ENCODE results near the gene DEGS1.

DEGS1 gene

DNA sequence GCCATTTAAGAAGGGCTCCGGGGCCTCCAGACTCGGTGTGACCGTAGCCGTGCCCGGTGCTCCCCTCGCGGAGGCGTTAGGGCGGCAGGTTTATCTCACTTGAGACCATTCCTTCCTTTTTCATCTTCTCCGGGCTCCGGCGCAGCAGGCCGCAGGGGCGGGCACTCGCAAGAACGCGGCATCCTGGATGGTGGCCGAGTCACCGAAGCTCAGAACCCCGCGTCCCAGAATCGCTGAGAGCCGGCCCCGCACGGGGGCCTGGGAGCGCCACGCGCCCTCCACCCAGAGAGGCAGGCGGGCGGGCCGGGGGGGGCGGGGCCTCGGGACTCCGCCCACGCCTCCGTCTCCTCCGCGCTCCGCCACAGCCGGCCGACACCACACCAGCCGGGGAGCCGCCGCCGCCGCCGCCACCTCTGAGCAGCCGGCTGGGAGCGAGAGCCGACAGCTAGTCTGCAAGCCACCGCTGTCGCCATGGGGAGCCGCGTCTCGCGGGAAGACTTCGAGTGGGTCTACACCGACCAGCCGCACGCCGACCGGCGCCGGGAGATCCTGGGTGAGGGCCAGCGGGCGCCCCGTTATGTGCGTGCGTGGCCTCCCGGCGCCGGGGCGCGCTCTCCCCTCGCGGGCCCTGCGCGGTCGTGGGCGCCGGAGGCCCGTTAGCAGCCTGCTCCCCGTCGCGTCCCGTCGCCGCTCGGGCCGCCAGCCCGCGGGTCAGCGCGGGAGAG lies at the start of gene DEGS1:
TSS of gene DEGS1 (plus strand) at position 375 of the 725 bp plus-strand sequence. CDS start at position 472, 97 bp downstream.
- peak; percentile 95 for DNase-seq

DNA sequence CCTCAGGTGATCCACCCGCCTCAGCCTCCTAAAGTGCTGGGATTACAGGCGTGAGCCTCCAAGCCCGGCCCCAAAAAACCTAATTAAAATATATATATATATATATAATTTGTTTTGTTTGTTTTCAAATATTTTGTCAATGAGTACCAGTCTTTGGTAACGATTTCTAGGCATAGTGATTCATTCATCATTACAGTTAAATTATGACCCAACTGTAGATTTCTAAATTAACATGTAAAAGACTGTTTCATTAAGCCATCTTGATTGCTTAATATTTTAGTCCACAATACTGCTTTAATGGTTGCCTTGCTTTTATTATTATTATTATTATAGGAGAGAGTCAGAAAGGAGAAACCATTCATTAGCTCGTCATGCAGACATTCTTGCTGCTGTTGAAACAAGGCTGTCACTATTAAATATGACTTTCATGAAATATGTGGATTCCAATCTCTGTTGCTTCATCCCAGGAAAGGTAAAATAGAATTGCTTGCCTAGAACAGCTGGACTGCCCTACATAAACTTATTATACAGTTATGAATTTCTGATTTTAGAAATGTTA lies 49.2 kb upstream of the DEGS1 start:
- DNase-seq = no peak

DNA sequence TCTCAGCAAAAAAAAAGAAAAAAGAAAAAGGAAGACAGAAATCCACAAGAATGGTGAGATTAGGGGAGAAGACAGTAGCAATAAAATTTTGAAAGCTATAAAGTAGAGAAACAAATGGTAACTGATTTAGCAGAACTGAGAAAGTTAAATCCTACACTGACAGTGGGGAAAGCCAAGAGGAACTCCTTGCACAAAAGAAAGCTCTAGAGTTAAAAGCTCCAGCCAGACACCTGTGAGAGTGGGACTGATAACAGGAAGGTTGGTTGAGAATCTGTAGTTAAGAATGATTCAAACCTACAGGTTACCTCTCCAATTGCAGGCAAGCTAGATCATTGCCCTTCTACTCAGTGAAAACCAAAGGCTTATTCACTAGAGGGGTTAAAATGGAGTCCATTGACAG lies 45.5 kb upstream of the DEGS1 start:
- DNase-seq = no peak

DNA sequence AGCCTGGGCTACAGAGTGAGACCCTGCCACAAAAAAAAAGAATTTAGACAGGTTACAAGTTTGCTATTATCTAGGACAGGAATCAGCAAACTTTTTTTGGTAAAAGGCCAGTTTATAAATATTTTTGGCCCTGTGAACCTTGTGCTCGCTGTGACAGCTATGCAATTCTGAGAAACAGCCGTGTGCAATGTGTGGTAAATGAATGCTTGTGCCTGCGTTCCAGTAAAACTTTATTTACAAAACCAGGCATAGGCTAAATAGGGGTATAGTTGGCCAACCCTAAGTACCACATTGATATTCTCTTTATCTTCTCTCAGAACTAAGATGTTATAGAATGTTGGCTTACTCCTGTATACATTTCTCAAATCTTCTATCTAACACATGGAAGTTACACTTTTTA lies 44.8 kb upstream of the DEGS1 start:
- DNase-seq = no peak

- no peak for DNase-seq
Measured at GRCh38 chr1:224141693-224142092, 41.3 kb upstream of the DEGS1 start.

DNA sequence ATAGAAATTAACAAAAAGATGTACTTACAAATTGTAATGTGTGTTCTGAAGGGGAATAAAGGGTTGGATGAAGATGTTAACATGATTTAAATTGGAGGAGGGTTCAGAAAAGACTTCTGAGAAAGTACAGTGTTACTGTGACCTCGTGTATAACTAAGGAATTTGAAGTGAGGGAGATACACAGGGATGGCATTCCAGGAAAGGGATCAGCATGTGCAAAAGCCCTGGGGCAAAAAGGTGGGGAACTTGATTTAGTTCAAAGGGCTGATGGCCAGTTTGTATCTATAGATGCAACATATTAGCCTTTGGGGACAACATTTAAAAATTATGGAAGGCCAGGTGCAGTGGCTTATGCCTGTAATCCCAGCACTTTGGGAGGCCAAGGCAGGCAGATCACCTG lies 33.3 kb upstream of the DEGS1 start:
- DNase-seq = no peak

GRCh38 chr1:224151117-224151516 lies 31.9 kb upstream of the DEGS1 start:
- no peak for DNase-seq

- DNase-seq = no peak
Measured at GRCh38 chr1:224157316-224157715, 25.7 kb upstream of the DEGS1 start.

- DNase-seq = no peak
Measured at GRCh38 chr1:224159541-224159940, 23.5 kb upstream of the DEGS1 start.

DNA sequence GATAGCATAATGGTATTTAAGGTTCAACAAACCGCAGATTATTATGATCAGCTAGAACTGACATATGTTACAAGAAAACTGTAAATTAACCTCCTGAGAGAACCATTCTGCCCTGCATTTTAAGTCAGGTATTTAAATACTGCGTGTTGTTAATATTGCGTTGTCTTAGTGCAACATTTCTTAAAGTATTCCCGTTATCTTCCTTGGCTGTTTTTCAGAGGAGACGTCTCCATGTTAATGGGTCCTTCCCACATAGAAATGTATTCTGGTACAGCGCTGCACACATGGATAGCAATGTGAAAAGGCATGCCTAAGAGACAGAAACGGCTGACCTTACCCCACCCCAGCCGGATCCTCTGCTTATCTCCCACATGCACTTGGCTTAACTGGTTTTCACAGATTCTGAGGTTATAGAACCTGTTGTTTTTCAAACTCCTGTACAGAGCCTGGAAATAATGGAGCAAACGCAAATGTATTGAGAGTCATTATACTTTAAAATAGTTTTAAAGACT lies 22.8 kb upstream of the DEGS1 start:
- no peak for DNase-seq

- DNase-seq = no peak
Measured at GRCh38 chr1:224162768-224163167, 20.3 kb upstream of the DEGS1 start.

- DNase-seq = no peak
Measured at GRCh38 chr1:224163311-224163710, 19.7 kb upstream of the DEGS1 start.

DNA sequence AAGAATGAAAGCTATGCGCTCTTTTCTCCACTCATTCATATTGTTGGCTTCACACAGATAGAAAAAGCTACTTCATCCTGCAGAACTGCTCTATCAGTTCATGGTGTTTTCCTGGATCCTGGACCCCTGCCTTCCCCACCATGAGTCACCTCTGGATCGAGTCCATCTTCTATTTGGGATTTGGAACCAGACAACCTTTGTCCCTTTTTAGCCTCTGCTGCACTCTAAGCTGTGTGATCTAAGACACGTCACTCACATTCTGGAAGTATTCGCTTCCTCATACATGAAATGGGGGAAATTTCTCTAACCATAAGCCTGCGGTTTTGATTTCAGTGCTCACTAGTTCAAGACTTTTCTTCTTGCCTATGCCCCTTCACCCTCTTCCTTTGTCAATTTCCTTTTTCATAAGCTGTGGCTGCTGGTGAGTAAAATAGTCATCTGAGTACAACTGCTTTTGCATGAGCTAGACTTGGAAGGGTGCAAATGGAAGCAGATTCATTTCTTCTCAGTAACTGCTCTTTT lies 14.1 kb upstream of the DEGS1 start:
- no peak for DNase-seq

GRCh38 chr1:224169718-224170270 lies 13.2 kb upstream of the DEGS1 start:
- DNase-seq = no peak

GRCh38 chr1:224170343-224170742 lies 12.7 kb upstream of the DEGS1 start:
- no peak for DNase-seq

DNA sequence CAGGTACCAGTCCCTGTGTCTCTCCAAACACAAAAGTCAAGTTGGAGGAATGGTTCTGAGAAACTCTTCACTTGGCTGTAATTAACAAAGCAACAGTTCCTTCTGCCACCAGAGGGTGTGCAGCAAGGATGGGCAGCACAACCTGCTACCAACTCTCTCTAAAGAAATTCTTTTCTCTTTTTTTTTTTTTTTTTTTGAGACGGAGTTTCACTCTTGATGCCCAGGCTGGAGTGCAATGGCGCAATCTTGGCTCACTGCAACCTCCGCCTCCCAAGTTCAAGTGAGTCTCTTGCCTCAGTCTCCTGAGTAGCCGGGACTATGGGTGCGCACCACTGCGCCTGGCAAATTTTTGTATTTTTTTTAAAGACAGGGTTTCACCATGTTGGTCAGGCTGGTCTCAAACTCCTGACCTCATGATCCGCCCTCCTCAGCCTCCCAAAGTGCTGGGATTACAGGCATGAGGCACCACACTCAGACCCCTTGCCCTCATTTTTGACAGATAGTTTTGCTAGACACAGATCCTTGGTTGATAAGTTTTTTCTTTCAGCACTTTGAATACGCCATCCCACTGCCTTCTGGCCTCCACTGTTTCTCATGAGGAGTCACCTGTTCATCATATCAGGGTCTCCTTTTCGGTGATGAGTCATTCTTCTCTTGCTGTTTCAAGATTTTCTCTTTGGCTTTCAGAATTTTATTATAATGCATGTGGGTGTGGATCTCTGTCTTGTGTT lies 12.1 kb upstream of the DEGS1 start:
- no peak for DNase-seq

DNA sequence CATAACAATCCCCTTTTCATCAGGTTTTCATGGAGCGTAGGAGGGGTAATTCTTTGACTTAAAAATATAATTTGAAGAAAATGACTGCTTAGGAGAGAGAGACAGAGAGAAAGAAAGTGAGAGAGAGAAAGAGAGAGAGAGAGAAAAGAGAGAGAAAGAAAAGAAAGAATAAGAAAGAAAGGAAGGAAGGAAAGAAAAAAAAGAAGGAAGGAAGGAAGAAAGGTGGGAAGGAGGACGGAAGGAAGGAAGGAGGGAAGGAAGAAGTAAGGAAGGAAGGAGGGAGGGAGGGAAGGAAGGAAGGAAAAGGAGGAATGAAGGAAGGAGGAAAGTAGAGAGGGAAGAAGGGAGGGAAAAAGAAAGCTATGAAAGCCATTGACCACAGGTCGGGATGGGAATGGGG lies 10.8 kb upstream of the DEGS1 start:
- DNase-seq = no peak

- no peak for DNase-seq
Measured at GRCh38 chr1:224173523-224173922, 9.5 kb upstream of the DEGS1 start.

DNA sequence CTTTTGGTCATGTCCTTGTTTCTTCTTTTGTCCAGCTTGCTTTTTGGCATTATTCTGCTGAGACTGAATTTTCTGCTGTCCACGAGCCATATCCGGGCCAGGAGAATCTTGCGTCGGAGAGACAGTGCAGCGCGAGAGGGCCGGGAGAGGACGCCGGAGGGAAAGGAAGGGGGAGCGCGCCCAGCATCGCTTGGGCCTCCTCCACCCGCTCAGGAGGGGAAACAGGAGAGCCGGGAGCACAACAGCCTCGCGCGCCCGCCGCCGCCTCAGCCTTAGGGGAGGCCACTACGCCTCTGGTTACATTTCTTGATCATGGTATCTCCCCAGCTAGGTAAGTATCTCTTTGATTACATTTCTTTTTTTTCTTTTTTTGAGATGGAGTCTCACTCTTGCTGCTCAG lies 7.4 kb upstream of the DEGS1 start:
- DNase-seq = peak; percentile 33

DNA sequence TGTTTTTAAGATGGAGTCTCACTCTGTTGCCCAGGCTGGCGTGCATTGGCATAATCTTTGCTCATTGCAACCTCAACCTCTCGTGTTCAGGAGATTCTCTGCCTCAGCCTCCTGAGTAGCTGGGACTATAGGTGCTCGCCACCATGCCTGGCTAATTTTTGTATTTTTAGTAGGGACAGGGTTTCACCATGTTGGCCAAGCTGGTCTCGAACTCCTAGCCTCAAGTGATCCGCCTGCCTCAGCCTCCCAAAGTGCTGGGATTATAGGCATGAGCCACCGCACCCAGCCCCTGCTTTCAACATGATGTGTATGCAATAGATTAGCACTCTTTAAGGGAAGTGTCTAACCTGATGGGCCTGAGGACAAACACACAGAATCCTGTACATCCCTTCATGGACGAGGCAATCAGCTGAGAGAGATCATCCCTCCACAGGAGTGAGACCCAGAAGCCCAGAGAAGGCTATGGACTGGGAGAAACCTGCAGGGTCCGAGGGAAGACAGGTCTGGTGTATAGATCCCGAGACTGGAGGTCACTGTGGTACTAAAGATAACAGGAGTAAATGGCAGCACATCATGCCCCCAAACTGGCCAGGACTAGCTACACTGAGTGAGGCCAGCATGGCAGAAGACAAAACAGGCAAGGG lies 5.6 kb upstream of the DEGS1 start:
- no peak for DNase-seq

- DNase-seq = no peak
Measured at GRCh38 chr1:224178894-224179293, 4.1 kb upstream of the DEGS1 start.

DNA sequence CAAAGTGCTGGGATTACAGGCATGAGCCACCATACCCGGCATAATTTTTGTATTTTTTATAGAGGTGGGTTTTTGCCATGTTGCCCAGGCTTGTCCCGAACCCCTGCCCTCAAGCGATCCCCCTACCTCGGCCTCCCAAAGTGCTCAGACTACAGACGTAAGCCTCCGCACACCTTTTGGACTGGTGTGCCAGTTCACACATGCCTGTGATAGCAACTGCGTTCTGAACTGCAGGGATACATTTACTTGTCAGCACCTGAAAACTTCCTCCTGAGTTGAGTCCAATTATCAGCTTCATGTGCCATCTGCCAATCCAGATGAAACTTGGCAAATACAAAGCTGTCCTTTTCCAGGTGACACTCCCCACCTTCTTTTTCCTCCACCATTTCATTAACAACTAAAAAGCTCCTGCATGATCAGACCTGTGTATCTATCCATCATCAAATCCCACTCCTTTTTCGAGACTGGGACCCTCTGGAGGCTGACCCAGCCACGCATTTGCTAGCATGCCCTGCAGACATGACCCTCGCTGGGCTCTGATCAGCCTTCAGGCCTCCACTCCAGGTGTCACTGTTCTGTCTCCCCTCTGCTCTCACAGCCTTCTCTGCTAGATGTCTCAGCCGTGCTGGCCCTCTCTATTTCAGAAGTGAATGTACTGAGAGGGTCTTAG lies 2.1 kb upstream of the DEGS1 start:
- DNase-seq = no peak

GRCh38 chr1:224181453-224181810 lies 1.6 kb upstream of the DEGS1 start:
- no peak for DNase-seq

Measured in NCI-H146 (cell line).